HEK293T (cell line): Measurements from ENCODE around the gene PGM2.

Experiments used
- CTCF ChIA-PET: fragments of 350-600 bp; formaldehyde crosslinking; extraction: SDS; loops from one replicate; lab custom pipeline; 2021; ENCODE audit warnings: antibody characterized with exemption, inconsistent platforms; lab: Yijun Ruan, JAX
- POLR2A ChIA-PET: fragments of 350-600 bp; formaldehyde crosslinking; extraction: SDS; loops from one replicate; lab custom pipeline; 2020; ENCODE audit warnings: antibody characterized with exemption, inconsistent platforms; lab: Yijun Ruan, JAX
- DNase-seq: peaks from one replicate; pipeline ENCODE4 v3.0.0; 2012; ENCODE audit warnings: mixed read lengths; ENCODE audit errors: extremely low spot score
- ARNT ChIP-seq: fragments of 450-650 bp; IDR thresholded peaks from 2 replicates; pipeline ENCODE4 v1.6.1; 2017; ENCODE audit warnings: mild to moderate bottlenecking
- BHLHE40 ChIP-seq: fragments of 450-650 bp; IDR thresholded peaks from 2 replicates; pipeline ENCODE4 v1.6.1; 2016; ENCODE audit warnings: mild to moderate bottlenecking, moderate library complexity, borderline replicate concordance
- CTBP1 ChIP-seq: fragments of 450-650 bp; IDR thresholded peaks from 2 replicates; pipeline ENCODE4 v1.6.1; 2016; ENCODE audit warnings: borderline replicate concordance
- ELF4 ChIP-seq: fragments of 450-650 bp; IDR thresholded peaks from 2 replicates; pipeline ENCODE4 v1.6.1; 2017; ENCODE audit warnings: antibody characterized with exemption
- FOXA1 ChIP-seq: fragments of 450-650 bp; IDR thresholded peaks from 2 replicates; pipeline ENCODE4 v1.6.1; 2016; ENCODE audit warnings: mild to moderate bottlenecking
- FOXK2 ChIP-seq: fragments of 450-650 bp; IDR thresholded peaks from 2 replicates; pipeline ENCODE4 v1.6.1; 2016; ENCODE audit warnings: mild to moderate bottlenecking
- FOXM1 ChIP-seq: fragments of 450-650 bp; IDR thresholded peaks from 2 replicates; pipeline ENCODE4 v1.6.1; 2017; ENCODE audit warnings: mild to moderate bottlenecking, borderline replicate concordance
- HDGF ChIP-seq: fragments of 450-650 bp; IDR thresholded peaks from 2 replicates; pipeline ENCODE4 v1.6.1; 2017; ENCODE audit warnings: antibody characterized with exemption, borderline replicate concordance
- L3MBTL2 ChIP-seq: fragments of 450-650 bp; conservative IDR thresholded peaks from 2 replicates; pipeline ENCODE4 v1.6.1; 2016; ENCODE audit warnings: mild to moderate bottlenecking
- LEF1 ChIP-seq: fragments of 450-650 bp; IDR thresholded peaks from 2 replicates; pipeline ENCODE4 v1.6.1; 2017; ENCODE audit warnings: mild to moderate bottlenecking, borderline replicate concordance
- NFRKB ChIP-seq: fragments of 450-650 bp; IDR thresholded peaks from 2 replicates; pipeline ENCODE4 v1.6.1; 2016; ENCODE audit warnings: mild to moderate bottlenecking, moderate library complexity
- PKNOX1 ChIP-seq: fragments of 450-650 bp; IDR thresholded peaks from 2 replicates; pipeline ENCODE4 v1.6.1; 2016
- SP1 ChIP-seq: fragments of 450-650 bp; IDR thresholded peaks from 2 replicates; pipeline ENCODE4 v1.6.1; 2017
- SUZ12 ChIP-seq: fragments of 450-650 bp; IDR thresholded peaks from 2 replicates; pipeline ENCODE4 v1.6.1; 2016; ENCODE audit warnings: mild to moderate bottlenecking
- TARDBP ChIP-seq: fragments of 450-650 bp; IDR thresholded peaks from 2 replicates; pipeline ENCODE4 v1.6.1; 2016
- ZNF384 ChIP-seq: fragments of 450-650 bp; IDR thresholded peaks from 2 replicates; pipeline ENCODE4 v1.6.1; 2016

Gene PGM2

GRCh38 chr4:37792241-37792640 is 34.2 kb upstream of the PGM2 start:
- TF ChIP-seq FOXK2 (no peak), ELF4 (no peak), CTBP1 (no peak), NFRKB (no peak), SP1 (no peak), ZNF384 (no peak), BHLHE40 (no peak), FOXM1 (no peak), SUZ12 (no peak), LEF1 (no peak), HDGF (no peak), PKNOX1 (no peak), FOXA1 (no peak), L3MBTL2 (no peak)

GRCh38 chr4:37793562-37793961 is 32.9 kb upstream of the PGM2 start:
- CTCF ChIA-PET: no interaction called here
- DNase-seq: no peak
- no peak for TF ChIP-seq CTBP1
- TF ChIP-seq L3MBTL2: no peak
- TF ChIP-seq SUZ12: no peak
- TF ChIP-seq FOXM1: no peak
- POLR2A ChIA-PET: no interaction called here

More at GRCh38 chr4:37792241-37792640, 34.2 kb upstream of the PGM2 start:
- ChIA-PET POLR2A (no interaction called here), CTCF (no interaction called here)
- no peak for DNase-seq

GRCh38 chr4:37794056-37794455 is 32.4 kb upstream of the PGM2 start:
- CTCF ChIA-PET: no interaction called here
- no peak for DNase-seq
- TF ChIP-seq NFRKB (no peak), ARNT (no peak), SP1 (no peak), ELF4 (no peak), CTBP1 (no peak), PKNOX1 (no peak), HDGF (no peak), ZNF384 (no peak), LEF1 (no peak), FOXA1 (no peak), BHLHE40 (no peak), TARDBP (no peak), FOXK2 (no peak), L3MBTL2 (no peak), FOXM1 (no peak), SUZ12 (no peak)
- POLR2A ChIA-PET: no interaction called here

GRCh38 chr4:37795581-37796195 is 30.8 kb upstream of the PGM2 start:
- no peak for DNase-seq
- ChIA-PET CTCF (interaction anchor here (1.0 to 1.4 kb wide), 2 partner anchors 240 to 342 kb away, joined by 3 read pairs; a partner anchor contains a TSS), POLR2A (no interaction called here)
- TF ChIP-seq TARDBP (no peak), LEF1 (no peak), SP1 (no peak), ARNT (no peak), HDGF (no peak), ELF4 (no peak), SUZ12 (no peak), FOXA1 (no peak), BHLHE40 (no peak), FOXK2 (no peak), PKNOX1 (no peak), CTBP1 (no peak)

GRCh38 chr4:37797374-37797773 is 29.1 kb upstream of the PGM2 start:
- no peak for TF ChIP-seq SP1
- ChIA-PET CTCF (interaction anchor here (1.4 kb wide), 1 partner anchor 238 kb away, joined by 3 read pairs; no protein-coding TSS in a partner anchor), POLR2A (no interaction called here)
- DNase-seq: no peak

- CTCF ChIA-PET: no interaction called here
- POLR2A ChIA-PET: interaction anchor here (0.5 kb wide), 1 partner anchor 255 kb away, joined by 3 read pairs; no protein-coding TSS in a partner anchor
- no peak for TF ChIP-seq SP1
- TF ChIP-seq LEF1: no peak
- no peak for TF ChIP-seq TARDBP
- TF ChIP-seq NFRKB: no peak
- TF ChIP-seq FOXA1: no peak
- no peak for TF ChIP-seq ZNF384
- TF ChIP-seq BHLHE40: no peak
- no peak for TF ChIP-seq L3MBTL2
- no peak for TF ChIP-seq FOXM1
- TF ChIP-seq ELF4: no peak
- TF ChIP-seq SUZ12: no peak
- no peak for TF ChIP-seq FOXK2
- no peak for TF ChIP-seq PKNOX1
- no peak for TF ChIP-seq HDGF
- no peak for TF ChIP-seq CTBP1
- no peak for TF ChIP-seq ARNT
- no peak for DNase-seq
Measured at GRCh38 chr4:37797923-37798322, 28.6 kb upstream of the PGM2 start.
